ENCODE results near the gene MEGF6.

GRCh38 chr1:3498986-3499385 is 112.3 kb downstream of the MEGF6 start:
- TF ChIP-seq, protein P1, sequence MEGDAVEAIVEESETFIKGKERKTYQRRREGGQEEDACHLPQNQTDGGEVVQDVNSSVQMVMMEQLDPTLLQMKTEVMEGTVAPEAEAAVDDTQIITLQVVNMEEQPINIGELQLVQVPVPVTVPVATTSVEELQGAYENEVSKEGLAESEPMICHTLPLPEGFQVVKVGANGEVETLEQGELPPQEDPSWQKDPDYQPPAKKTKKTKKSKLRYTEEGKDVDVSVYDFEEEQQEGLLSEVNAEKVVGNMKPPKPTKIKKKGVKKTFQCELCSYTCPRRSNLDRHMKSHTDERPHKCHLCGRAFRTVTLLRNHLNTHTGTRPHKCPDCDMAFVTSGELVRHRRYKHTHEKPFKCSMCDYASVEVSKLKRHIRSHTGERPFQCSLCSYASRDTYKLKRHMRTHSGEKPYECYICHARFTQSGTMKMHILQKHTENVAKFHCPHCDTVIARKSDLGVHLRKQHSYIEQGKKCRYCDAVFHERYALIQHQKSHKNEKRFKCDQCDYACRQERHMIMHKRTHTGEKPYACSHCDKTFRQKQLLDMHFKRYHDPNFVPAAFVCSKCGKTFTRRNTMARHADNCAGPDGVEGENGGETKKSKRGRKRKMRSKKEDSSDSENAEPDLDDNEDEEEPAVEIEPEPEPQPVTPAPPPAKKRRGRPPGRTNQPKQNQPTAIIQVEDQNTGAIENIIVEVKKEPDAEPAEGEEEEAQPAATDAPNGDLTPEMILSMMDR (IDR thresholded peaks at IDR 0.05): no peak
- no peak for TF ChIP-seq POLR2AphosphoS5 (IDR thresholded peaks at IDR 0.05)

Measured in suprapubic skin (tissue), 3 donors.